ENCODE results near the gene TMEM201. TPM values are rescaled to one million over a fixed set of nuclear protein-coding genes. Genes with fewer than 3 reads are reported as not detected.

The TMEM201 gene
- total and polyA plus RNA-seq, 2 of the 8 experiments (the other 6 are each of a cell fraction or from before 2014, with no cell fraction given) = 8.2 to 27.1 TPM

DNA sequence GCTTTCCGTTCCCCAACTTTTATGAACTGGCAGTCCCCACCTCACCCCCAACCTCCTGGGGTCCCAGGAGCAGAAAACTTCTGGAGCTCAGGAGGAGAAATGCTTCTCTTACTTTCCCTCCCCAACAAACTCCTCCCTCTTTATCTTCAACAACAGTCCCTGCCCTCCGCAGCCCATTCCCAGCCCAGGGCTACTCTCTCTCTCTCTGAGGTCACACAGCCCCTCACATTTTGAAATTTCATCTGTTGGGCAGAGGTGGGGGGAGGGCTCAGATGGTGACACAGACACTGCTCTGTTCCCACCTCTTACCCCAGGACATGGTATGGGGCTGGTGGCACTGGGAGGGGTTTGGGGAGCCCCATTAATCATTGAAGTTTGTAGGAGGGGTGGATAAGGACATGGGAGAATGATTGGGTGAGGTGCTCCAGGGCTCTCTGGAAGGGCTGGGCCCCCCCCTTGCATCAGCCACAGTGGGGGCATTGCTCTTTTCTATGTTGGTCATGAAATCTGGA lies 68.9 kb downstream of the TMEM201 start:
- peak overlapping the region; percentile 51; the same call in 1 of the 2 replicates for H3K18ac ChIP-seq (ENCODE audit: extremely low read depth, low read length)
- H3K9me3 ChIP-seq (ENCODE audit: insufficient read depth in 2 of 2, low read depth in 1 of 2, low read length in 1 of 2) = no peaks in the 10 kb centered on the region
- no peak overlapping the region for H4K5ac ChIP-seq (ENCODE audit: insufficient read length, low read depth, low read length)
- 74% methylated on average over 2 of the region's 2 CpGs; no CpG with 5 or more reads in 1 of the 2 experiments for WGBS, 2 experiments (ENCODE audit: extremely low coverage in 1 of 2, insufficient coverage in 1 of 2, insufficient read length in 1 of 2, insufficient replicate concordance in 2 of 2, low coverage in 1 of 2, low lambda C conversion rate in 2 of 2, missing lambda C conversion rate in 1 of 2)
- no peak overlapping the region for H2BK15ac ChIP-seq (ENCODE audit: low read length)
- no peak overlapping the region for H3K4ac ChIP-seq (replicated peaks; ENCODE audit: insufficient read length, low read depth, low read length)
- H3K27ac ChIP-seq (ENCODE audit: low read depth, low read length) = no peak overlapping the region
- peaks cover 5 to 14% (median 11%) of the 10 kb centered on the region in 4 experiments; a peak in 6 of 7 replicates for H3K27me3 ChIP-seq (replicated peaks in 1 of 4; ENCODE audit: control insufficient read depth in 3 of 4, extremely low read depth in 1 of 4, insufficient read depth in 3 of 4, low read length in 3 of 4)
- FAIRE-seq (no peak), DNase-seq (ENCODE audit: low read depth in 1 of 2, low spot score in 2 of 2) (no peak)
- H2AK5ac ChIP-seq (ENCODE audit: low read depth, low read length) = no peak overlapping the region
- H2BK120ac ChIP-seq (replicated peaks; ENCODE audit: low read depth, low read length) = no peak overlapping the region
- no peaks in the 10 kb centered on the region for H3K79me1 ChIP-seq (ENCODE audit: low read depth, low read length)
- H3K79me2 ChIP-seq (ENCODE audit: control insufficient read depth in 1 of 2, insufficient read depth in 2 of 2, low read length in 2 of 2) = no peaks in the 10 kb centered on the region
- H2BK12ac ChIP-seq (ENCODE audit: low read depth, low read length) = 0 out of 2 replicates have a peak overlapping the region, but pooled peaks have one; percentile 39
- no peaks in the 10 kb centered on the region for H3K36me3 ChIP-seq (ENCODE audit: control insufficient read depth in 2 of 4, insufficient read depth in 4 of 4, low read length in 3 of 4)
- peaks cover 0 to 2% (median 0%) of the 10 kb centered on the region in 4 experiments; a peak in 3 of 7 replicates for H3K4me1 ChIP-seq (replicated peaks in 1 of 4; ENCODE audit: control insufficient read depth in 3 of 4, insufficient read depth in 4 of 4, low read length in 3 of 4)
- H2BK5ac ChIP-seq (ENCODE audit: low read depth, low read length) = no peak overlapping the region
- ChIA-PET POLR2A (ENCODE audit: partially characterized antibody) (interaction anchor here (0.8 kb wide), 1 partner anchor 58 kb away, joined by 3 read pairs; no protein-coding TSS in a partner anchor), CTCF (ENCODE audit: partially characterized antibody) (interaction anchor here (0.6 to 2.7 kb wide), 4 partner anchors 23 to 169 kb away, joined by 3 to 10 read pairs (median 4); no protein-coding TSS in a partner anchor)
- no peaks in the 10 kb centered on the region; the same call in 1 of the 2 replicates for H3K23me2 ChIP-seq (ENCODE audit: low read depth, low read length)
- no peak overlapping the region for H3K56ac ChIP-seq (replicated peaks; ENCODE audit: insufficient read length, low read depth, low read length)
- H4K8ac ChIP-seq (ENCODE audit: extremely low read depth, insufficient read depth, low read length) = no peak overlapping the region
- no peak overlapping the region for H4K91ac ChIP-seq (replicated peaks; ENCODE audit: insufficient read length, low read length)
- no peak overlapping the region for H2BK20ac ChIP-seq (ENCODE audit: low read length)
- H3K4me2 ChIP-seq (ENCODE audit: insufficient read depth in 1 of 2, low read depth in 2 of 2, low read length in 2 of 2) = no peak overlapping the region
- H3K23ac ChIP-seq (ENCODE audit: insufficient read length) = no peak overlapping the region
- H3K14ac ChIP-seq (ENCODE audit: insufficient read length) = no peak overlapping the region
- no peaks in the 10 kb centered on the region for H4K20me1 ChIP-seq (replicated peaks in 1 of 2; ENCODE audit: control insufficient read depth in 1 of 2, insufficient read depth in 2 of 2, low read length in 2 of 2)
- no peak overlapping the region for H3K4me3 ChIP-seq (ENCODE audit: extremely low read depth in 1 of 4, insufficient read depth in 2 of 4, low read depth in 3 of 4, low read length in 4 of 4)
- no peak overlapping the region for H2AFZ ChIP-seq (ENCODE audit: low read length)
- H3K9ac ChIP-seq (replicated peaks in 1 of 4; ENCODE audit: extremely low read depth in 1 of 4, low read depth in 3 of 4, low read length in 3 of 4) = no peak overlapping the region
- TF ChIP-seq SP4 (IDR thresholded peaks at IDR 0.05; ENCODE audit: low read length) = no peak
- no peak for TF ChIP-seq PHF8 (conservative IDR thresholded peaks at IDR 0.05; ENCODE audit: low read depth, low read length)
- TF ChIP-seq JUND (IDR thresholded peaks at IDR 0.05; ENCODE audit: low read length) = no peak
- TF ChIP-seq SIN3A (conservative IDR thresholded peaks at IDR 0.05 in 1 of 2, IDR thresholded peaks at IDR 0.05 in 1 of 2; ENCODE audit: low read depth in 1 of 2, low read length in 2 of 2) = no peak
- no peak for TF ChIP-seq MAX (IDR thresholded peaks at IDR 0.05)
- no peak for TF ChIP-seq POLR2AphosphoS5 (IDR thresholded peaks at IDR 0.05; ENCODE audit: low read depth, low read length)
- no peak for TF ChIP-seq KDM1A (IDR thresholded peaks at IDR 0.05; ENCODE audit: borderline replicate concordance, low read length)
- TF ChIP-seq RAD21 (IDR thresholded peaks at IDR 0.05 in 1 of 2, conservative IDR thresholded peaks at IDR 0.05 in 1 of 2; ENCODE audit: low read depth in 2 of 2, low read length in 2 of 2) = no peak
- TF ChIP-seq ZNF274 (IDR thresholded peaks at IDR 0.05; ENCODE audit: borderline replicate concordance, extremely low read depth, low read length) = no peak
- TF ChIP-seq USF2 (IDR thresholded peaks at IDR 0.05; ENCODE audit: low read length) = no peak
- TF ChIP-seq HDAC6 (IDR thresholded peaks at IDR 0.05; ENCODE audit: low read depth, low read length) = no peak
